GM18520 (cell line): ENCODE measurements around the gene UBE4A.

Experiments
- ATAC-seq: cut with Tn5 transposase; IDR thresholded peaks from one replicate; pipeline ENCODE4 v1.9.1; 2021; ENCODE audit not compliant: unreplicated experiment

The UBE4A gene

GRCh38 chr11:118341815-118342489 lies 17.4 kb upstream of the UBE4A start:
- ATAC-seq, result no peak

- ATAC-seq, result no peak
These were observed 16.8 kb upstream of the UBE4A start, which contains the start of gene CD3D for GRCh38 chr11:118342503-118343161. CD3D (minus strand) TSS chr11:118342705; CDS start chr11:118342607, 98 bp downstream.

GRCh38 chr11:118343248-118343647 lies 16.2 kb upstream of the UBE4A start:
- ATAC-seq, result no peak

GRCh38 chr11:118343981-118344515 lies 15.4 kb upstream of the UBE4A start, which contains the start of gene CD3G:
CD3G (plus strand) TSS chr11:118344344; CDS start chr11:118344424, 80 bp downstream.
- ATAC-seq, result no peak

DNA sequence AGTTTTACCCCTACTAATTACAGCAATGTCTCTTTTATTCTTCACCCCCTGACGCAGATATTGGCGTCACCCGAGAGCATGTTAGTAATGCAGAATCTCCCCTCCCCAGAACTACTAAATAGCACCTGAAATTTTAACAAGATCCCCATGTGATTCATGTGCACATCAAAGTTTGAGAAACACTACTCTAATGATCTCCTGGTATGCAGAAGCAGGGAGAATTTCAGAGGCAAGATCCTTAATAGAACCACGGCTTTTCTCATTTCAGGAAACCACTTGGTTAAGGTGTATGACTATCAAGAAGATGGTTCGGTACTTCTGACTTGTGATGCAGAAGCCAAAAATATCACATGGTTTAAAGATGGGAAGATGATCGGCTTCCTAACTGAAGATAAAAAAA lies 9.9 kb upstream of the UBE4A start:
- no peak for ATAC-seq

GRCh38 chr11:118353084-118353710 lies 6.2 kb upstream of the UBE4A start:
- no peak for ATAC-seq

- no peak for ATAC-seq
These were observed 1.3 kb upstream of the UBE4A start for GRCh38 chr11:118358071-118358470.

DNA sequence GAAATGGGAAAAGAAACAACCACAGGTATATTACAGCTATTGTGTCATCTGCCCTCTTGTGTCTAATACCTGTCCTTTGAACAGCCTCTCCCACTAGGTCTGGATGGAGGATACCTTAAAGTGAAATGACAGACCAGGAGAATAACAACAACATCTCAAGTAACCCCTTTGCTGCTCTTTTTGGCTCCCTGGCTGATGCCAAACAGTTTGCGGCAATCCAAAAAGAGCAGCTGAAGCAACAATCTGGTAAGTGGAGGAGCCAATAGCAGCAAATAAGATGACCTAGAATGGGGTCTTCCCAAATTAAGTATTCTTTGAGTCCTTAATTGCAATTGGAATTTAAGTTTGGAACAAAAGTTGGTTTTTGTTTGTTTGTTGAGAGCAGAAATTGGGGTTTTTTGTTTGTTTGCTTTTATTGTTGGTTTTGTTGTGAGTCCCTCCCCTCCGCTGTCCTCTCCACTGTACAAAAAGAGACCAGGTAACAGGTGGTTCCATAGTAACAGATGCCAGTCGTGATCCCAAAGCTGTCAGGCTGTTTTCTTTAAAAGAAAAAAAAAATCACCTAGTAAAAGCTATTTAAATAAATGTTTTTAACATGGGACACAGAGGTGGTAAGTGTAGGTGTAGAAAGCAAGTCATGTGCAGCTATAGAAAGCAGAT lies 5.7 kb downstream of the UBE4A start:
- ATAC-seq, result no peak

DNA sequence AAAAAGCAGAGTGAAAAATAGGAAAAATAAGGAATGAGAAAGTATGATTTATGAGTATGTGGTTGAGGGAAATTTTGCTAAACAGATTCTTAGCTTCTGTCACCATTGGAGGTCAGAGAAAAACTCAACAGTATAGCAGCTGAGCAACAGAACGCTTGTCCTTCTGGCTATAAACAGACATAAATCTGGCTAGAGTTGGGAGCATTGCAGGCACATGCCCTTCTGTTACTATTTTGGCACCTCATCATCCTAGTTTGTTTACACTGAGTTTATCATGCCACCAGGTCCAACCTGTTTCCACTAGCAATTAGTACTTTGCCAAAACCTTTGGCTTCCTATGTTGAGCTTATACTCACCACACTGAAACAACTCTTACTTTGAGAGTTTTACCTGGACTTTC lies 6.9 kb downstream of the UBE4A start:
- no peak for ATAC-seq

DNA sequence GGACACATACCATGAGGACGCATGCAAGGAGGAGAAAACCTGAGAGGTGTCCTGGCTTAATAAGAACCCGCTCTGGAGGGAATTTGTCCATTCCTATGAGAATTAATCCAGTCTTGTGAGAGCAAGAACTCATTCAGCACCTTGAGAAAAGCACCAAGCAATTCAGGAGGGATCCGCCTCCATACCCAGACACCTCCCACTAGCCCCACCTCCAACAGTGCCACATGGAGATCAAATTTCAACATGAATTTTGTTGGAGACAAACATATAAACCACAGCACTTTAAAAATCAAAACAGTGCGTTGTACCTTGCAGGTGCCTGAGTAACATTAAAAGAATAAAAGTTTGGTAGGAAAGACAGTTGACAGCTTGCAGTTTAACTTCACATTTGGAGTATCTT lies 11.4 kb downstream of the UBE4A start:
- no peak for ATAC-seq

GRCh38 chr11:118373263-118373662 lies 13.9 kb downstream of the UBE4A start:
- no peak for ATAC-seq

GRCh38 chr11:118373871-118374270 lies 14.5 kb downstream of the UBE4A start:
- ATAC-seq, result no peak

- no peak for ATAC-seq
These were observed 15.3 kb downstream of the UBE4A start for GRCh38 chr11:118374729-118375128.

- ATAC-seq, result no peak
These were observed 16.6 kb downstream of the UBE4A start for GRCh38 chr11:118375978-118376377.

- ATAC-seq, result no peak
These were observed 20.1 kb downstream of the UBE4A start for GRCh38 chr11:118379497-118379896.

DNA sequence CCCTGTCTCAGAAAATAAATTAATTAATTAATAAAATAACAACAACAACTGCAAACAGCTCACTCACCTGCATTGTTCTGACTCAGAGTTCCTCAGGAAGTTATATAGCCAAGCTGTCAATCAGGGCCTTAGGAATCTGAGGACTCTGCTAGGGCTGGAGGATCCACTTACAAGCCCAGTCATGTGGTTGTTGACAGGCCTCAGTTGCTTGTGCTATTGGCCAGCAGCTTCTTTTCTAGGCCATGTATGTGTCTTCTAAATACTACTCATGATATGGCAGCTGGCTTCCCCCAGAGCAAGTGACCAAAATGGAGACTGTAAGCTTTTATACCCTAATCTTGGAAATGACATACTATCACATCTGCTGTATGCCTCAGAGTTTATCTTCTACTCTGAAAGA lies 21.2 kb downstream of the UBE4A start:
- ATAC-seq, result no peak

DNA sequence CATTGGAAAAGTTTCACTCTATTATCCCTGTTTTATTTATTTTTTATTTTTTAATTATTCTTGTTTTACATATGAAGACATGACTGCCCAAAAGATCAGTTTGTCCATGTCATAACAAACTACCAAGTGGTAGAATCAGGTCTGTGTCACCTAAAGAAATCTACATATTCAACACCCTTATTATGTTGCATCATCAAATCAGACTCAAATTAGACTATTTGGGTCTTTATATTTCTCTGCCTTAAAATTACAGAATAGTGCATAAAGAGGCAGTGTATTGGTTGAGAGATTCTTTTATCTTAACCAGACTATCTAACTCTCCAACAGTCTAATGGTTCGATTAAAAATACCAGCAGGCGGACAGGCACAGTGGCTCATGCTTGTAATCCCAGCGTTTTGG lies 23.6 kb downstream of the UBE4A start:
- ATAC-seq, result no peak

DNA sequence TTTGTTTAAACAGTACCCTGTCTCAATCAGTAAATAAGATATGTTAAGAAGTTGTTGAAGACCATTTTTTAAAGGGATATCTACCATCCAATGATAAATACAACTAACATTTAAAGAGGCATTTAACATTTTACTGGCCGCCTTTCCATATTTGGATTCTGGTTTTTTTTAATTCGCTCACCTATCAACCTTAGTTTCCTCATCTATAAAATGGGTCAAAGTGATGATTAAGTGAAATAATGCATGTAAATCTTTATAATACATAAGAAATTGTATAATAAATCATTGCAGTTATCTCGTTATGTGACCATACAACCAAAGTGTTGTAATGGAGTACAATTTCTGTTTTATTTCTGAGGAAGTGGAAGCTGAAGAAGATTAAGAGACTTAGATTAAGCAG lies 24.3 kb downstream of the UBE4A start:
- ATAC-seq, result no peak

GRCh38 chr11:118396097-118396501 lies 36.7 kb downstream of the UBE4A start:
- ATAC-seq, result no peak

- ATAC-seq, result no peak
These were observed 38.0 kb downstream of the UBE4A start for GRCh38 chr11:118397448-118397847.

DNA sequence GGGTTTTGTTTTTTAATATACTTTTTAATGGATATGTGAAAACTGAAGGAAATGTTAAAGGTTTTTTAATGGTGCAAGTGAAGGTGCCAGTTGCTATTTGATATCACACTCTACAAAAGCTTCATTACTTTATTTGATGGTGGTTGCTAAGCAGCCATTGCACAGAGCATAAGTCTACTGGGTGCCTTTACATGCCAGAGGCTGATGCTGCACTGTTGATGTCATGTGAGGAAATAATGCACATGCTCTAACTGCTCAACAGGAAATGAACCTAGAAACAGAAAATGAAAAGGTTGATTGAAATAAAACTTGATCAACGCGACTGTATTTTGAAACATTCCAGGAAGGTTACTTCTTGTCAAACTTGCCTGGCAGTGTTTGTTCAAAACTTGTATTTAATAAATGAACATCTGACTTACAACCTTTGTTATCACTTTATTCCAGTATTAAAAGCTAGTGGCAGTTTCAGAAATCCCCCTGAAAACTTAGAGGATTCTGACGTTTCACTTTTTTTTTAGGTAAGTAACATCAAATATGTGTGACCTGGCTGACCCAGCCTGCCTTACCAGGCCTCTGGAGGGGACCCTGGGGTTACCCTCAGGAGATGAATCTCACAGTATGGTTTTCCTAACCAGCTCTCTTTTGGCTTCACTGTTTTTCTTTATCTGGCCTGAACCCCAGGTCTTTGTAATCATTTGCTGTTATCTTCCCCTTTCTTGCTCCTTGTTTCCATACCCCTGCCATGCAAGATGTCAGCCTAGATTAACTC lies 39.6 kb downstream of the UBE4A start:
- ATAC-seq, result no peak
